HEK293 (cell line): ENCODE results near the gene FAH.

Experiments used
- CTCF ChIA-PET: fragments of 350-600 bp; formaldehyde crosslinking; extraction: SDS; loops from one replicate; lab custom pipeline; 2021; ENCODE audit warnings: antibody characterized with exemption; lab: Yijun Ruan, JAX
- POLR2A ChIA-PET: fragments of 300-600 bp; formaldehyde crosslinking; extraction: SDS; loops from one replicate; lab custom pipeline; 2020; ENCODE audit warnings: antibody characterized with exemption, inconsistent platforms; lab: Yijun Ruan, JAX
- H3K27ac ChIP-seq: fragments of 200-500 bp; sonication (Bioruptor generic); 2 replicates; pipeline ENCODE4 v1.5.1; 2014; ENCODE audit warnings: low read depth, low read length, control low read depth, inconsistent platforms; ENCODE audit errors: extremely low read depth
- H3K36me3 ChIP-seq, 2 experiments: fragments of 200-500 bp in 1 of 2; sonication (Bioruptor generic) in 1 of 2; 1 replicate in 1 of 2; 2 replicates in 1 of 2; pipeline ENCODE4 v1.5.1; 2014 to 2017; ENCODE audit warnings: inconsistent platforms in 2 of 2, low read length in 2 of 2; ENCODE audit not compliant: control insufficient read depth in 2 of 2, insufficient read depth in 1 of 2
- H3K4me1 ChIP-seq: fragments of 200-500 bp; sonication (Bioruptor generic); 2 replicates; pipeline ENCODE4 v1.5.1; 2014; ENCODE audit warnings: mild to moderate bottlenecking, low read length, inconsistent platforms; ENCODE audit not compliant: control insufficient read depth, insufficient read depth
- H3K4me3 ChIP-seq: 2 replicates; pipeline ENCODE4 v1.5.1; 2011; ENCODE audit warnings: low read depth, mild to moderate bottlenecking, control low read depth, low read length, moderate library complexity
- H3K9me3 ChIP-seq: fragments of 200-500 bp; sonication (Bioruptor generic); 2 replicates; pipeline ENCODE4 v1.5.1; 2014; ENCODE audit warnings: low read depth, low read length, inconsistent platforms; ENCODE audit not compliant: control insufficient read depth, insufficient read depth
- HOXD13 ChIP-seq: sonication (generic); formaldehyde crosslinking; IDR thresholded peaks from 2 replicates; pipeline ENCODE4 v1.8.0; 2022; ENCODE audit warnings: missing genetic modification reagents, borderline replicate concordance
- INSM2 ChIP-seq: fragments of 450-650 bp; formaldehyde crosslinking; IDR thresholded peaks from 2 replicates; pipeline ENCODE4 v1.5.1; 2016; ENCODE audit warnings: missing biosample characterization, missing genetic modification characterization
- KLF7 ChIP-seq: fragments of 450-650 bp; formaldehyde crosslinking; IDR thresholded peaks from 2 replicates; pipeline ENCODE4 v1.5.1; 2016; ENCODE audit warnings: missing biosample characterization, missing genetic modification characterization, borderline replicate concordance
- KLF8 ChIP-seq: fragments of 450-650 bp; formaldehyde crosslinking; IDR thresholded peaks from 2 replicates; pipeline ENCODE4 v1.5.1; 2016; ENCODE audit warnings: missing biosample characterization, missing genetic modification characterization
- PRDM4 ChIP-seq: fragments of 450-650 bp; formaldehyde crosslinking; IDR thresholded peaks from 2 replicates; pipeline ENCODE4 v1.5.1; 2017; ENCODE audit warnings: missing biosample characterization, missing genetic modification characterization
- YY2 ChIP-seq: fragments of 450-650 bp; formaldehyde crosslinking; IDR thresholded peaks from 2 replicates; pipeline ENCODE4 v1.5.1; 2016; ENCODE audit warnings: missing biosample characterization, missing genetic modification characterization
- ZFHX2 ChIP-seq: fragments of 450-650 bp; formaldehyde crosslinking; conservative IDR thresholded peaks from 2 replicates; pipeline ENCODE4 v1.5.1; 2016; ENCODE audit warnings: missing biosample characterization, missing genetic modification characterization
- ZIC2 ChIP-seq: fragments of 450-650 bp; formaldehyde crosslinking; IDR thresholded peaks from 2 replicates; pipeline ENCODE4 v1.5.1; 2016; ENCODE audit warnings: missing biosample characterization, missing genetic modification characterization
- ZNF112 ChIP-seq: fragments of 450-650 bp; formaldehyde crosslinking; IDR thresholded peaks from 2 replicates; pipeline ENCODE4 v1.5.0; 2017; ENCODE audit warnings: missing biosample characterization, missing genetic modification characterization
- ZNF140 ChIP-seq: fragments of 450-650 bp; formaldehyde crosslinking; IDR thresholded peaks from 2 replicates; pipeline ENCODE4 v1.5.1; 2016; ENCODE audit warnings: missing biosample characterization, missing genetic modification characterization
- ZNF157 ChIP-seq: fragments of 450-650 bp; formaldehyde crosslinking; IDR thresholded peaks from 2 replicates; pipeline ENCODE4 v1.5.1; 2016; ENCODE audit warnings: missing biosample characterization, missing genetic modification characterization
- ZNF311 ChIP-seq: fragments of 450-650 bp; formaldehyde crosslinking; IDR thresholded peaks from 2 replicates; pipeline ENCODE4 v1.5.1; 2017; ENCODE audit warnings: missing biosample characterization, missing genetic modification characterization, borderline replicate concordance
- ZNF514 ChIP-seq: fragments of 450-650 bp; formaldehyde crosslinking; IDR thresholded peaks from 2 replicates; pipeline ENCODE4 v1.5.1; 2016; ENCODE audit warnings: missing biosample characterization, missing genetic modification characterization
- ZNF658 ChIP-seq: fragments of 450-650 bp; formaldehyde crosslinking; IDR thresholded peaks from 2 replicates; pipeline ENCODE4; 2016; ENCODE audit warnings: missing biosample characterization, missing genetic modification characterization
- ZNF777 ChIP-seq: fragments of 450-650 bp; formaldehyde crosslinking; IDR thresholded peaks from 2 replicates; pipeline ENCODE4 v1.5.1; 2017; ENCODE audit warnings: missing biosample characterization, missing genetic modification characterization, borderline replicate concordance
- ZNF791 ChIP-seq: fragments of 450-650 bp; formaldehyde crosslinking; IDR thresholded peaks from 2 replicates; pipeline ENCODE4 v1.5.1; 2016; ENCODE audit warnings: missing biosample characterization, missing genetic modification characterization
- TF ChIP-seq, protein P1 (sequence below): fragments of 450-650 bp; formaldehyde crosslinking; IDR thresholded peaks from 2 replicates; pipeline ENCODE4 v1.5.1; 2017; ENCODE audit warnings: missing biosample characterization, missing genetic modification characterization
- TF ChIP-seq, protein P2 (sequence below): fragments of 450-650 bp; formaldehyde crosslinking; IDR thresholded peaks from 2 replicates; pipeline ENCODE4 v1.5.1; 2016; ENCODE audit warnings: missing biosample characterization, missing genetic modification characterization

FAH gene

GRCh38 chr15:80127911-80128310, 24.9 kb upstream of the FAH start:
- H3K36me3 ChIP-seq: peaks cover 28 to 36% of the 10 kb centered on the region in 2 experiments
- no peaks in the 10 kb centered on the region for H3K4me1 ChIP-seq
- H3K9me3 ChIP-seq: no peaks in the 10 kb centered on the region
- ChIA-PET CTCF (interaction anchor here (0.6 kb wide), 1 partner anchor 11 kb away, joined by 3 read pairs; no protein-coding TSS in a partner anchor), POLR2A (no interaction called here)
- H3K27ac ChIP-seq: no peak overlapping the region
- no peak for TF ChIP-seq ZNF791
- TF ChIP-seq, protein P1, sequence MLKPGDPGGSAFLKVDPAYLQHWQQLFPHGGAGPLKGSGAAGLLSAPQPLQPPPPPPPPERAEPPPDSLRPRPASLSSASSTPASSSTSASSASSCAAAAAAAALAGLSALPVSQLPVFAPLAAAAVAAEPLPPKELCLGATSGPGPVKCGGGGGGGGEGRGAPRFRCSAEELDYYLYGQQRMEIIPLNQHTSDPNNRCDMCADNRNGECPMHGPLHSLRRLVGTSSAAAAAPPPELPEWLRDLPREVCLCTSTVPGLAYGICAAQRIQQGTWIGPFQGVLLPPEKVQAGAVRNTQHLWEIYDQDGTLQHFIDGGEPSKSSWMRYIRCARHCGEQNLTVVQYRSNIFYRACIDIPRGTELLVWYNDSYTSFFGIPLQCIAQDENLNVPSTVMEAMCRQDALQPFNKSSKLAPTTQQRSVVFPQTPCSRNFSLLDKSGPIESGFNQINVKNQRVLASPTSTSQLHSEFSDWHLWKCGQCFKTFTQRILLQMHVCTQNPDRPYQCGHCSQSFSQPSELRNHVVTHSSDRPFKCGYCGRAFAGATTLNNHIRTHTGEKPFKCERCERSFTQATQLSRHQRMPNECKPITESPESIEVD: peak; percentile 12; the same call in 1 of the 2 replicates
- H3K4me3 ChIP-seq: no peak overlapping the region

GRCh38 chr15:80132382-80132781, 20.4 kb upstream of the FAH start:
- Histone ChIP-seq H3K4me1 (no peaks in the 10 kb centered on the region), H3K9me3 (no peaks in the 10 kb centered on the region), H3K27ac (no peak overlapping the region), H3K4me3 (no peak overlapping the region), H3K36me3 (peaks cover 33 to 34% of the 10 kb centered on the region in 2 experiments)
- TF ChIP-seq ZNF157 (tag by site-specific recombination): no peak
- no peak for TF ChIP-seq HOXD13
- no peak for TF ChIP-seq KLF7
- TF ChIP-seq INSM2 (tag by site-specific recombination): no peak
- TF ChIP-seq ZNF140 (tag by site-specific recombination): no peak
- ChIA-PET POLR2A (no interaction called here), CTCF (interaction anchor here (0.6 to 1.1 kb wide), 2 partner anchors 15 to 43 kb away, joined by 3 to 4 read pairs; no protein-coding TSS in a partner anchor)

DNA sequence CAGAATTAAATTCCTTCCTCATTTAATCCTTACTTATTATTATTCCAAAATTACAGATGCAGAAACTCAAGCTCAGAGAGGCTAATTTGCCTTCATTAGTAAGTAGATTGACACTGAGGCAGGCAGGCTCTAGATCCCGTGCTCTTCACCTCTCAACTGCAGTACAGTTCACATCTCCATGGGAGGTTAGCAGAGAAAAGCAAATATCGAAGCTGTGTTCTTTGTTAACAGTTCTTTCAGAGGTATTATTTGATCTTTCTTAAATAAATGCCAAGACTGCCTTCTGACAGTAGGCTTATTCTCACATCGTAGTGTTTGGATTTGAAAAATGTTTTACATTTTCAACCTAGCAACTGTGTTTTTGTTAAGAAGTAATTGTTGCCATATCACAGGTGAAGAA, 15.9 kb upstream of the FAH start:
- ChIA-PET POLR2A (no interaction called here), CTCF (no interaction called here)
- no peak overlapping the region for H3K27ac ChIP-seq
- peaks cover 26 to 39% of the 10 kb centered on the region in 2 experiments for H3K36me3 ChIP-seq
- no peak overlapping the region for H3K4me3 ChIP-seq
- no peaks in the 10 kb centered on the region for H3K9me3 ChIP-seq
- TF ChIP-seq ZNF514 (tag by site-specific recombination): no peak
- TF ChIP-seq, all 188 proteins: peak for 0
- no peaks in the 10 kb centered on the region for H3K4me1 ChIP-seq

DNA sequence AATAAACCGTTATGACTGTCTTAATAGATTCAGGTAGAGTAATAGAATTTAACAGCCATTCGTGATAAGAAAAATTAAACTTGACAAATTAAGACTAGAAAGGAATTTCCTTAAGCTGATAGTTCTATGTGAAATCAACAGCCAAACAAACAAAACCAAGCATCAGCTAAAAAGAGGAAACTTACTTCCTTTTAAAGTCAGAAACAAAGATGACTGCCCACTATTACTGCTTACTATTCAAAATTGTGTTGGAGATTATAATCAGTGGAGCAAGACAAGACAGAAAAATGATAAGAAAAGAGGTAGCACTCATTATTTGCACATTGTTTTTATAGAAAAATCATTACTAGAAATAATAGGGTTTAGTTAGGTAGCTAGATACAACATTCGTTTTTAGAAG, 13.8 kb upstream of the FAH start:
- H3K4me3 ChIP-seq: no peak overlapping the region
- ChIA-PET POLR2A (no interaction called here), CTCF (interaction anchor here (0.6 to 1.0 kb wide), 2 partner anchors 11 to 13 kb away, joined by 3 read pairs; no protein-coding TSS in a partner anchor)
- no peak for TF ChIP-seq ZFHX2 (tag by site-specific recombination)
- TF ChIP-seq HOXD13: no peak
- no peak overlapping the region for H3K27ac ChIP-seq
- H3K4me1 ChIP-seq: no peaks in the 10 kb centered on the region
- H3K36me3 ChIP-seq: peaks cover 15 to 31% of the 10 kb centered on the region in 2 experiments
- H3K9me3 ChIP-seq: no peaks in the 10 kb centered on the region

GRCh38 chr15:80140909-80141308, 11.9 kb upstream of the FAH start:
- ChIA-PET POLR2A (no interaction called here), CTCF (interaction anchor here (0.7 kb wide), 1 partner anchor 27 kb away, joined by 3 read pairs; no protein-coding TSS in a partner anchor)
- no peaks in the 10 kb centered on the region for H3K9me3 ChIP-seq
- no peaks in the 10 kb centered on the region for H3K4me1 ChIP-seq
- peaks cover 5 to 16% of the 10 kb centered on the region in 2 experiments for H3K36me3 ChIP-seq
- H3K4me3 ChIP-seq: no peak overlapping the region
- no peak overlapping the region for H3K27ac ChIP-seq
- no peak for TF ChIP-seq ZNF777 (tag by site-specific recombination)
- no peak for TF ChIP-seq ZNF157 (tag by site-specific recombination)
- TF ChIP-seq ZNF658 (tag by site-specific recombination): no peak
- TF ChIP-seq KLF8 (tag by site-specific recombination): no peak
- no peak for TF ChIP-seq PRDM4 (tag by site-specific recombination)
- no peak for TF ChIP-seq ZNF311 (tag by site-specific recombination)
- no peak for TF ChIP-seq YY2 (tag by site-specific recombination)
- TF ChIP-seq, protein P2, sequence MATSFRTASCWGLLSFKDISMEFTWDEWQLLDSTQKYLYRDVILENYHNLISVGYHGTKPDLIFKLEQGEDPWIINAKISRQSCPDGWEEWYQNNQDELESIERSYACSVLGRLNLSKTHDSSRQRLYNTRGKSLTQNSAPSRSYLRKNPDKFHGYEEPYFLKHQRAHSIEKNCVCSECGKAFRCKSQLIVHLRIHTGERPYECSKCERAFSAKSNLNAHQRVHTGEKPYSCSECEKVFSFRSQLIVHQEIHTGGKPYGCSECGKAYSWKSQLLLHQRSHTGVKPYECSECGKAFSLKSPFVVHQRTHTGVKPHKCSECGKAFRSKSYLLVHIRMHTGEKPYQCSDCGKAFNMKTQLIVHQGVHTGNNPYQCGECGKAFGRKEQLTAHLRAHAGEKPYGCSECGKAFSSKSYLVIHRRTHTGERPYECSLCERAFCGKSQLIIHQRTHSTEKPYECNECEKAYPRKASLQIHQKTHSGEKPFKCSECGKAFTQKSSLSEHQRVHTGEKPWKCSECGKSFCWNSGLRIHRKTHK (tag by site-specific recombination): no peak
- no peak for TF ChIP-seq ZIC2 (tag by site-specific recombination)
- TF ChIP-seq ZNF112 (tag by site-specific recombination): no peak
